ENCODE measurements around the gene PROX1. TPM values are rescaled to one million over a fixed set of nuclear protein-coding genes. Genes with fewer than 3 reads are reported as not detected.
A peak's percentile ranks its signal among the peaks of the same experiment; 100 is the strongest.

The PROX1 gene
- total RNA-seq, 1 donor from 2014 or later: 5.0 TPM

GRCh38 chr1:213986925-213987250, 885 bp upstream of the PROX1 start:
- H3K36me3 ChIP-seq: no peaks in the 10 kb centered on the region
- DNase-seq (ENCODE audit: low spot score): no peak
- peaks cover 70% of the 10 kb centered on the region for H3K27me3 Mint-ChIP-seq (ENCODE audit: insufficient read depth, low read depth)
- no peak overlapping the region for H3K9ac ChIP-seq
- H3K4me3 Mint-ChIP-seq: peak overlapping the region; percentile 97
- no peaks in the 10 kb centered on the region for H3K79me2 ChIP-seq (ENCODE audit: low read depth)
- H3K27me3 ChIP-seq: peaks cover 94% of the 10 kb centered on the region
- H3K36me3 Mint-ChIP-seq: no peaks in the 10 kb centered on the region
- H3F3A ChIP-seq (ENCODE audit: low read depth): peaks cover 71% of the 10 kb centered on the region
- no peaks in the 10 kb centered on the region for H3K9me3 ChIP-seq (ENCODE audit: low read depth)
- TF ChIP-seq, protein P1, sequence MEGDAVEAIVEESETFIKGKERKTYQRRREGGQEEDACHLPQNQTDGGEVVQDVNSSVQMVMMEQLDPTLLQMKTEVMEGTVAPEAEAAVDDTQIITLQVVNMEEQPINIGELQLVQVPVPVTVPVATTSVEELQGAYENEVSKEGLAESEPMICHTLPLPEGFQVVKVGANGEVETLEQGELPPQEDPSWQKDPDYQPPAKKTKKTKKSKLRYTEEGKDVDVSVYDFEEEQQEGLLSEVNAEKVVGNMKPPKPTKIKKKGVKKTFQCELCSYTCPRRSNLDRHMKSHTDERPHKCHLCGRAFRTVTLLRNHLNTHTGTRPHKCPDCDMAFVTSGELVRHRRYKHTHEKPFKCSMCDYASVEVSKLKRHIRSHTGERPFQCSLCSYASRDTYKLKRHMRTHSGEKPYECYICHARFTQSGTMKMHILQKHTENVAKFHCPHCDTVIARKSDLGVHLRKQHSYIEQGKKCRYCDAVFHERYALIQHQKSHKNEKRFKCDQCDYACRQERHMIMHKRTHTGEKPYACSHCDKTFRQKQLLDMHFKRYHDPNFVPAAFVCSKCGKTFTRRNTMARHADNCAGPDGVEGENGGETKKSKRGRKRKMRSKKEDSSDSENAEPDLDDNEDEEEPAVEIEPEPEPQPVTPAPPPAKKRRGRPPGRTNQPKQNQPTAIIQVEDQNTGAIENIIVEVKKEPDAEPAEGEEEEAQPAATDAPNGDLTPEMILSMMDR (IDR thresholded peaks at IDR 0.05): no peak
- TF ChIP-seq EZH2 (IDR thresholded peaks at IDR 0.05) (no peak), EZH2phosphoT487 (IDR thresholded peaks at IDR 0.05) (no peak)
- no peak overlapping the region for H3K27ac Mint-ChIP-seq
- peaks cover 60% of the 10 kb centered on the region for H3K4me1 Mint-ChIP-seq
- no peak overlapping the region for H3K27ac ChIP-seq
- no peak overlapping the region for H2AFZ ChIP-seq (replicated peaks)
- peak overlapping the region; percentile 77 for H3K4me3 ChIP-seq
- peaks cover 34% of the 10 kb centered on the region for H4K20me1 ChIP-seq (ENCODE audit: low read depth)
- H3K4me1 ChIP-seq: peaks cover 60% of the 10 kb centered on the region
- H3K4me2 ChIP-seq: peak overlapping the region; percentile 97
- no peaks in the 10 kb centered on the region for H3K9me3 Mint-ChIP-seq

DNA sequence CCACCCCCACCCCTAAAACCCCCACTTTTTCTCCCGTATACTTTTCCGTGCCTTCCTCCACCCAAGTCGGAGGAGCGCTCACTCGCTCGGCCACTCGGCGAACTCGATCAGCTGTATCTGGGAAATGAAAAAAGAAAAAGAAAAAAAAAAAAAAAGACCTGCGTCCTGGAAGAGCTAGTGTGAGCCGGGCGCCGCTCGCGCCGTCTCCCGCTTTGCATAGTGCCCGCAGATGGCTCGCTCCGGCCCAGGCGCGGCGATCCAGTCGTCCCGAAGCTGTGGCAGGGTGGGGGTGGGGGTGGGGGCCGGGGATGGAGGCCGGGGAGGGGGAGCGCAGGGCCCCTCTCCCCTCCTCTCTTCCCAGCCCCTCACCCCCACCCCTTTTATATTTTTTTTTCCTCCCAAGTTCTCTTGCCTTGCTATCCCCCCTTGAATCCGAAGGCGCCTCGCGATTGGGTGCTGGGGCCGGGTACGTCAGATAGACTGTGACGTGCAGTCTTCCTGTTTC, 299 bp upstream of the PROX1 start:
- TF ChIP-seq, protein P1 (IDR thresholded peaks at IDR 0.05): no peak
- TF ChIP-seq EZH2phosphoT487 (IDR thresholded peaks at IDR 0.05) (no peak), EZH2 (IDR thresholded peaks at IDR 0.05) (no peak)
- H3K9me3 ChIP-seq (ENCODE audit: low read depth): no peaks in the 10 kb centered on the region
- H3K79me2 ChIP-seq (ENCODE audit: low read depth): no peaks in the 10 kb centered on the region
- no peak overlapping the region for H3K27ac ChIP-seq
- H3K9me3 Mint-ChIP-seq: no peaks in the 10 kb centered on the region
- peaks cover 54% of the 10 kb centered on the region for H3K4me1 Mint-ChIP-seq
- H3K27ac Mint-ChIP-seq: peak overlapping the region; percentile 78
- no peaks in the 10 kb centered on the region for H3K36me3 ChIP-seq
- DNase-seq (ENCODE audit: low spot score): peak; percentile 88
- peaks cover 55% of the 10 kb centered on the region for H3K4me1 ChIP-seq
- H2AFZ ChIP-seq (replicated peaks): peak overlapping the region; percentile 81
- H3K27me3 Mint-ChIP-seq (ENCODE audit: insufficient read depth, low read depth): peaks cover 66% of the 10 kb centered on the region
- peak overlapping the region; percentile 77 for H3K4me3 ChIP-seq
- peak overlapping the region; percentile 97 for H3K4me3 Mint-ChIP-seq
- H4K20me1 ChIP-seq (ENCODE audit: low read depth): peaks cover 34% of the 10 kb centered on the region
- H3F3A ChIP-seq (ENCODE audit: low read depth): peaks cover 66% of the 10 kb centered on the region
- no peaks in the 10 kb centered on the region for H3K36me3 Mint-ChIP-seq
- H3K4me2 ChIP-seq: peak overlapping the region; percentile 97
- H3K9ac ChIP-seq: no peak overlapping the region
- H3K27me3 ChIP-seq: peaks cover 94% of the 10 kb centered on the region

DNA sequence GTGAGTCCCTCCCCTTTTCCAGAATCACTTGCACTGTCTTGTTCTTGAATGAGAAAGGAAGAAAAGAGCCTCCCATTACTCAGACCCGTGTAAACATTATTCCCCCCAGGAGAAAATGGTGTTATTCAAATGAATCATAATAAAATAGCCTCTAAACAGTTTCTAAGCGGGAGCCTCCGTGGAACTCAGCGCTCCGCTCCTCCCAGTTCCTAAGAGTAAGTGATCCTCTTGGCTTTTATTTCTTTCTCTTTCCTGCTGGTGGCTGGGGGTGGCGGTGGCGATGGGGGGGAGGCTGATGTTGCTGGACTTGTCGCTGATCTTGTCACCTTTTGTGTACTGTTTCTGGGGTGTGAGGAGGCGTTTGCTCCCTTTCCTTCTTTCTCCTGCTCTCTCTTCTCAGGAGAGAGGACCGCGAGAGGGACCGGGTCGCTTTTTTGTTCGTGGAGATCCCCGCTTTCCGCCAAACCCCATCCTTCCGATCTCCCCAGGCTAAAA, 781 bp downstream of the PROX1 start:
- Histone ChIP-seq H3K36me3 (no peaks in the 10 kb centered on the region), H2AFZ (replicated peaks) (peak overlapping the region; percentile 81), H3K27ac (no peak overlapping the region), H3K9me3 (ENCODE audit: low read depth) (no peaks in the 10 kb centered on the region), H3K4me1 (peaks cover 46% of the 10 kb centered on the region), H4K20me1 (ENCODE audit: low read depth) (peaks cover 34% of the 10 kb centered on the region), H3K27me3 (peaks cover 94% of the 10 kb centered on the region), H3K4me2 (peak overlapping the region; percentile 97), H3K9ac (no peak overlapping the region), H3K79me2 (ENCODE audit: low read depth) (no peaks in the 10 kb centered on the region), H3K4me3 (peak overlapping the region; percentile 77), H3F3A (ENCODE audit: low read depth) (peaks cover 57% of the 10 kb centered on the region)
- no peak for DNase-seq (ENCODE audit: low spot score)
- peaks cover 51% of the 10 kb centered on the region for H3K4me1 Mint-ChIP-seq
- H3K4me3 Mint-ChIP-seq: peak overlapping the region; percentile 97
- H3K9me3 Mint-ChIP-seq: no peaks in the 10 kb centered on the region
- no peaks in the 10 kb centered on the region for H3K36me3 Mint-ChIP-seq
- peaks cover 60% of the 10 kb centered on the region for H3K27me3 Mint-ChIP-seq (ENCODE audit: insufficient read depth, low read depth)
- TF ChIP-seq, protein P1 (IDR thresholded peaks at IDR 0.05): no peak
- TF ChIP-seq EZH2 (IDR thresholded peaks at IDR 0.05): no peak
- no peak for TF ChIP-seq EZH2phosphoT487 (IDR thresholded peaks at IDR 0.05)
- H3K27ac Mint-ChIP-seq: peak overlapping the region; percentile 78

Data from neural progenitor cell (in vitro differentiated cells).